PFSK-1 (cell line): ENCODE results near the gene HS2ST1.

Source experiments
- FOXP2 ChIP-seq: optimal IDR thresholded peaks from 2 replicates; pipeline ENCODE3; 2011; ENCODE audit warnings: borderline replicate concordance, control low read depth, inconsistent platforms; ENCODE audit not compliant: insufficient read depth; ENCODE audit errors: extremely low read length, extremely low read depth
- POLR2AphosphoS5 ChIP-seq: IDR thresholded peaks from 2 replicates; pipeline ENCODE4 v1.6.1; 2012; ENCODE audit warnings: low read depth, mild to moderate bottlenecking, control low read depth, low read length, moderate library complexity
- REST ChIP-seq, 2 experiments: IDR thresholded peaks; 2 replicates each; pipeline versions ENCODE4 v1.6.1 to v1.8.0; 2011 to 2012; ENCODE audit warnings: low read depth in 2 of 2, low read length in 2 of 2, control low read depth in 1 of 2, inconsistent platforms in 1 of 2, mild to moderate bottlenecking in 1 of 2, moderate library complexity in 1 of 2; ENCODE audit not compliant: insufficient read depth in 1 of 2
- SIN3A ChIP-seq: IDR thresholded peaks from 2 replicates; pipeline ENCODE4 v1.6.1; 2012; ENCODE audit warnings: mild to moderate bottlenecking, low read length, moderate library complexity, borderline replicate concordance; ENCODE audit not compliant: insufficient read depth
- TAF1 ChIP-seq: IDR thresholded peaks from 2 replicates; pipeline ENCODE4 v1.6.1; 2012; ENCODE audit warnings: low read length, control low read depth, borderline replicate concordance; ENCODE audit not compliant: insufficient read depth

The HS2ST1 gene

GRCh38 chr1:87017998-87018672 lies 103.7 kb downstream of the HS2ST1 start:
- TF ChIP-seq SIN3A (no peak), FOXP2 (no peak), REST (IDR thresholded peaks at IDR 0.05; ENCODE audit: insufficient read depth in 1 of 2, low read depth in 2 of 2, low read length in 2 of 2) (no peak), POLR2AphosphoS5 (no peak), TAF1 (no peak)

GRCh38 chr1:87023326-87023725 lies 108.9 kb downstream of the HS2ST1 start:
- no peak for TF ChIP-seq SIN3A
- no peak for TF ChIP-seq POLR2AphosphoS5
- no peak for TF ChIP-seq TAF1
- no peak for TF ChIP-seq FOXP2
- TF ChIP-seq REST (IDR thresholded peaks at IDR 0.05; ENCODE audit: insufficient read depth in 1 of 2, low read depth in 2 of 2, low read length in 2 of 2) = no peak

GRCh38 chr1:87024936-87025540 lies 110.6 kb downstream of the HS2ST1 start:
- peak; percentile 15 for TF ChIP-seq FOXP2
- no peak for TF ChIP-seq SIN3A

- TF ChIP-seq SIN3A = no peak
- TF ChIP-seq REST (IDR thresholded peaks at IDR 0.05; ENCODE audit: insufficient read depth in 1 of 2, low read depth in 2 of 2, low read length in 2 of 2) = no peak
- no peak for TF ChIP-seq FOXP2
- TF ChIP-seq TAF1 = no peak
- no peak for TF ChIP-seq POLR2AphosphoS5
Measured at GRCh38 chr1:87028576-87028975, 114.1 kb downstream of the HS2ST1 start.

GRCh38 chr1:87030740-87031690 lies 116.6 kb downstream of the HS2ST1 start:
- TF ChIP-seq REST (IDR thresholded peaks at IDR 0.05; ENCODE audit: insufficient read depth in 1 of 2, low read depth in 2 of 2, low read length in 2 of 2) = no peak
